Measurements from ENCODE around the gene METRN.
A peak's percentile ranks its signal among the peaks of the same experiment; 100 is the strongest.

The METRN gene

DNA sequence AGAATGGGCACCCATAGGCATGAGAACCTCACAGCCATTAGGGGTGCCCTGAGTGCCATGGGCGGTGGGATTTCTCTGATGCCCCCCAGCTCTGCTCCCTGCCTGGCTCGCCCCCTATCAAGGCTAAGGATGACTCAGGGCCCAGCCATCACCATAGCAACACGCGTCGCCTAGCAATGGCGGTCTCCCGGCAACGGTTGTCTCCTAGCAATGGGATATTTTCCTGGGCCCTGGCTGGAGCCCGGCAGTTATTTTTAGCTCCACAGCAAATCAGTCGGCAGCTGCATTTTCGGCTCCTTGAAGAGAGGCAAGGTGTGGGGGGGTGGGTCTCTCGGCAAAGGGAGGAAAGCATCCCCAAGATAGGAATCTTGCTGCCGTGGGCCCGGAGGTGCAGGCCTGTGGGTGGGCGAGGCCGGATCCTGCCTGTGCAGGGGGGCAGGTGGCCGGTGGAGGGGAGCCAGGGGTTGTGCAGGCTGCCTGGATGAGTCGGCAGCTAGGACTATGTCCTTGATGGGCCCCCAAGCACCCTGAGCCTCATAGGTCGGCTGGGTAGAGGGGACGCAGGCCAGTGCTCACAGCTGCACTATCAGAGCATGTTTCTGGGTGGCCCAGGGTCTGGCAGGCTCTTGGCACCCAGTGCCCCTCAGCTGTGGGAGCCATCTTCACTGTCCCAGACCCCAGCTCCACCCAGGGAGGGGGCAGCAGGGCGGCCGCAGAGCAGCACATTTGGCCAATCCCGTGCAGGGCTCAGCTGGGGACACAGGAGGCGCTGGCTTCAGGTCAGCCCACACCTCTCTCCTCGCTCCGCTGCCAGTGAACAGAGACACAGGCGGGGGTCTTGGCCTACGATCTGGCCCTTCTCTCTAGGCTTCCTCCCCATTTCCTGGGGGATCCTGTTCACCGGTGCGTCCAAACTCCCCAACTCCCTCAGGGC is 5.1 kb upstream of the METRN start:
- peak; percentile 92 for DNase-seq
- Histone ChIP-seq H3K4me1 (ENCODE audit: control insufficient read depth, insufficient read depth, low read depth, low read length) (peaks cover 42% of the 10 kb centered on the region), H3K18ac (ENCODE audit: low read depth in 1 of 2, low read length in 2 of 2) (peak overlapping the region in 1 of 2 experiments; percentile 42), H3K4ac (ENCODE audit: low read depth in 1 of 2, low read length in 2 of 2) (no peak overlapping the region), H2BK120ac (ENCODE audit: low read depth, low read length) (no peak overlapping the region), H3K9me3 (ENCODE audit: control insufficient read depth, low read length) (no peaks in the 10 kb centered on the region), H3K27ac (ENCODE audit: low read length, poor library complexity, severe bottlenecking) (no peak overlapping the region), H2AK5ac (ENCODE audit: low read length, severe bottlenecking) (no peak overlapping the region), H3K79me1 (replicated peaks; ENCODE audit: low read length, poor library complexity, severe bottlenecking) (peaks cover 4% of the 10 kb centered on the region), H4K8ac (ENCODE audit: low read length) (no peak overlapping the region), H3K9ac (ENCODE audit: low read length) (peak overlapping the region; percentile 51), H2BK15ac (ENCODE audit: low read depth, poor library complexity, severe bottlenecking) (no peak overlapping the region), H2AFZ (ENCODE audit: low read depth, low read length) (no peak overlapping the region), H3K36me3 (ENCODE audit: control insufficient read depth in 1 of 2, insufficient read depth in 2 of 2, low read depth in 1 of 2, low read length in 2 of 2) (no peaks in the 10 kb centered on the region), H4K91ac (ENCODE audit: low read length) (peak overlapping the region; percentile 45), H3K27me3 (ENCODE audit: control insufficient read depth in 1 of 2, insufficient read depth in 1 of 2, low read length in 2 of 2) (peaks cover 43 to 57% of the 10 kb centered on the region in 2 experiments), H3K23ac (ENCODE audit: low read length in 2 of 2) (peak overlapping the region in 1 of 2 experiments; percentile 32), H3K4me3 (ENCODE audit: insufficient read depth in 1 of 2, low read depth in 1 of 2, low read length in 2 of 2) (peak overlapping the region in 1 of 2 experiments; percentile 18), H2BK12ac (ENCODE audit: low read length in 2 of 2) (peak overlapping the region; percentile 28 to 64), H3K4me2 (ENCODE audit: low read length, poor library complexity, severe bottlenecking) (no peak overlapping the region), H2BK5ac (ENCODE audit: low read depth, low read length, poor library complexity, severe bottlenecking) (no peak overlapping the region), H3K14ac (ENCODE audit: low read length in 2 of 2) (peak overlapping the region in 1 of 2 experiments; percentile 74)
- 46% methylated on average over 30 of the region's 30 CpGs for WGBS

DNA sequence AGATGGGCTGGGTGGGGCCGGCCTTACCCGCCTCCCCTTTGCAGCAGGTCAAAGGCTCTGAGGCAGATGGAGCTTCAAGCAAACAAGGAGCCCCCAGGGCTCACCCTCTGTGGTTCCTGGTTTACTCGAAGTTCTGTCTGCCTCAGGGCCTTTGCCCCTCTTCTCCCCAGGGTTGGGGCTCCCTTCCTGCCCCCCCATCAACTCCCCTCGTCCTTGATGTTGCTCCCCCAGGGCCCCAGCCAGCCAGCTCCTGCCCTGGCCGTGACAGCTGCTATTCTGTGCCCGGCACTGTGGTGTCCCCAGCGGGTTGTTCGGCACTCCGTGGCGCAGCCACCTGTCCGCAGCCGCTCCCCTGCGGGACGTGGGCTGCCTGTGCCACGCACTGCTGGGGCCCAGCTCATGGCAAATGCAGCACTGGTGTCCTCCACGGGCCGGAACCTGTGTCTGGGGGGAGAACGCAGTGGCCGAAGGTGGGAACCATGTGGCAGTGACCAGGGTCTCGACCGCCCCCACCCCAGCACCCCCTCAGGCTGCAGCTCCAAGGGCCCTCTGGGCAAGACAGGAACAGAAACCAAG is 4.3 kb upstream of the METRN start:
- Histone ChIP-seq H3K27ac (ENCODE audit: low read length, poor library complexity, severe bottlenecking) (no peak overlapping the region), H3K9me3 (ENCODE audit: control insufficient read depth, low read length) (no peaks in the 10 kb centered on the region), H3K27me3 (ENCODE audit: control insufficient read depth in 1 of 2, insufficient read depth in 1 of 2, low read length in 2 of 2) (peaks cover 43 to 54% of the 10 kb centered on the region in 2 experiments), H2BK15ac (ENCODE audit: low read depth, poor library complexity, severe bottlenecking) (no peak overlapping the region), H4K8ac (ENCODE audit: low read length) (no peak overlapping the region), H3K14ac (ENCODE audit: low read length in 2 of 2) (no peak overlapping the region), H2AK5ac (ENCODE audit: low read length, severe bottlenecking) (no peak overlapping the region), H4K91ac (ENCODE audit: low read length) (peak overlapping the region; percentile 45), H3K4me2 (ENCODE audit: low read length, poor library complexity, severe bottlenecking) (no peak overlapping the region), H3K4ac (ENCODE audit: low read depth in 1 of 2, low read length in 2 of 2) (no peak overlapping the region), H2AFZ (ENCODE audit: low read depth, low read length) (no peak overlapping the region), H2BK12ac (ENCODE audit: low read length in 2 of 2) (peak overlapping the region in 1 of 2 experiments; percentile 60), H2BK5ac (ENCODE audit: low read depth, low read length, poor library complexity, severe bottlenecking) (no peak overlapping the region), H3K79me1 (replicated peaks; ENCODE audit: low read length, poor library complexity, severe bottlenecking) (peaks cover 4% of the 10 kb centered on the region), H3K36me3 (ENCODE audit: control insufficient read depth in 1 of 2, insufficient read depth in 2 of 2, low read depth in 1 of 2, low read length in 2 of 2) (no peaks in the 10 kb centered on the region), H3K9ac (ENCODE audit: low read length) (peak overlapping the region; percentile 51), H3K4me3 (ENCODE audit: insufficient read depth in 1 of 2, low read depth in 1 of 2, low read length in 2 of 2) (no peak overlapping the region), H2BK120ac (ENCODE audit: low read depth, low read length) (peak overlapping the region; percentile 23), H3K18ac (ENCODE audit: low read depth in 1 of 2, low read length in 2 of 2) (no peak overlapping the region), H3K4me1 (ENCODE audit: control insufficient read depth, insufficient read depth, low read depth, low read length) (peaks cover 45% of the 10 kb centered on the region), H3K23ac (ENCODE audit: low read length in 2 of 2) (no peak overlapping the region)
- WGBS = 80% methylated on average over 21 of the region's 21 CpGs
- DNase-seq = no peak

DNA sequence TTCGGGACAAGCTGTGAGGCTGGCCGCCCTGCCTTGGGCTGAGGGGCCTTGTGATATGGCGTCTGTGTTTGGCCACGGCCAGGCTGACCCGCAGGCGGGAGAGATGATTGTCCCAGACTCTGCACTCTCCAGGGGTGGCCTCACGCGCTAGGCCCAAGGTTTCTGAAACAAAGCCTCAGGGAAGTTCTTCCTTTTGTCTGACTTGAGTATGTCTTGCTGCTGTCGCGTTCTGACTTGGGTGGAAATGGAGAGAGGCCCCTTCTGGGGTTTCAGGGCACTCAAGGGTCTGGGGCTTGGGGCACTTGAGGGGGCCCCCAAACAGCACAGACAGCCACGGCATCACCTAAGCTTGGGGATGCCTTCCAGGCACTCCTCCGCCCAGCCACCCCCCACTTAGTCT is 3.8 kb upstream of the METRN start:
- no peak overlapping the region for H3K4me3 ChIP-seq (ENCODE audit: insufficient read depth in 1 of 2, low read depth in 1 of 2, low read length in 2 of 2)
- H3K9ac ChIP-seq (ENCODE audit: low read length) = no peak overlapping the region
- no peak overlapping the region for H3K23ac ChIP-seq (ENCODE audit: low read length in 2 of 2)
- H3K79me1 ChIP-seq (replicated peaks; ENCODE audit: low read length, poor library complexity, severe bottlenecking) = peaks cover 6% of the 10 kb centered on the region
- no peak overlapping the region for H4K91ac ChIP-seq (ENCODE audit: low read length)
- H2AK5ac ChIP-seq (ENCODE audit: low read length, severe bottlenecking) = no peak overlapping the region
- H3K14ac ChIP-seq (ENCODE audit: low read length in 2 of 2) = no peak overlapping the region
- no peak for DNase-seq
- no peak overlapping the region for H3K18ac ChIP-seq (ENCODE audit: low read depth in 1 of 2, low read length in 2 of 2)
- H2BK5ac ChIP-seq (ENCODE audit: low read depth, low read length, poor library complexity, severe bottlenecking) = no peak overlapping the region
- no peak overlapping the region for H2BK120ac ChIP-seq (ENCODE audit: low read depth, low read length)
- H2BK15ac ChIP-seq (ENCODE audit: low read depth, poor library complexity, severe bottlenecking) = peak overlapping the region; percentile 49
- no peaks in the 10 kb centered on the region for H3K36me3 ChIP-seq (ENCODE audit: control insufficient read depth in 1 of 2, insufficient read depth in 2 of 2, low read depth in 1 of 2, low read length in 2 of 2)
- no peaks in the 10 kb centered on the region for H3K9me3 ChIP-seq (ENCODE audit: control insufficient read depth, low read length)
- no peak overlapping the region for H3K4me2 ChIP-seq (ENCODE audit: low read length, poor library complexity, severe bottlenecking)
- no peak overlapping the region for H2AFZ ChIP-seq (ENCODE audit: low read depth, low read length)
- no peak overlapping the region for H3K4ac ChIP-seq (ENCODE audit: low read depth in 1 of 2, low read length in 2 of 2)
- no peak overlapping the region for H2BK12ac ChIP-seq (ENCODE audit: low read length in 2 of 2)
- 78% methylated on average over 12 of the region's 12 CpGs for WGBS
- H3K27me3 ChIP-seq (ENCODE audit: control insufficient read depth in 1 of 2, insufficient read depth in 1 of 2, low read length in 2 of 2) = peaks cover 42 to 54% of the 10 kb centered on the region in 2 experiments
- H3K27ac ChIP-seq (ENCODE audit: low read length, poor library complexity, severe bottlenecking) = no peak overlapping the region
- no peak overlapping the region for H4K8ac ChIP-seq (ENCODE audit: low read length)
- H3K4me1 ChIP-seq (ENCODE audit: control insufficient read depth, insufficient read depth, low read depth, low read length) = peaks cover 45% of the 10 kb centered on the region
